Measurements from ENCODE around the gene FSTL4. TPM values are rescaled to one million over a fixed set of nuclear protein-coding genes. Genes with fewer than 3 reads are reported as not detected.

FSTL4 gene
- total and polyA plus RNA-seq, 12 donors: 0.01 to 0.42 (median 0.38) TPM; not detected in 6

- DNase-seq: no peak
- H3K36me3 ChIP-seq: no peaks in the 10 kb centered on the region
- WGBS, 2 donors: 90 to 96% methylated on average over 4 of the region's 4 CpGs
- H3K9me3 ChIP-seq: no peaks in the 10 kb centered on the region
- H3K4me3 ChIP-seq: no peak overlapping the region
- TF ChIP-seq CTCF (IDR thresholded peaks at IDR 0.05): no peak
- peaks cover 0 to 32% (median 10%) of the 10 kb centered on the region in 7 donors for H3K27me3 ChIP-seq
- intact Hi-C loops (cut with DNase I): no loop called here
- H3K4me1 ChIP-seq: no peaks in the 10 kb centered on the region
- no peak for ATAC-seq
- H3K27ac ChIP-seq: no peak overlapping the region
These were observed 205.9 kb downstream of the FSTL4 start for GRCh38 chr5:133406208-133406976.

DNA sequence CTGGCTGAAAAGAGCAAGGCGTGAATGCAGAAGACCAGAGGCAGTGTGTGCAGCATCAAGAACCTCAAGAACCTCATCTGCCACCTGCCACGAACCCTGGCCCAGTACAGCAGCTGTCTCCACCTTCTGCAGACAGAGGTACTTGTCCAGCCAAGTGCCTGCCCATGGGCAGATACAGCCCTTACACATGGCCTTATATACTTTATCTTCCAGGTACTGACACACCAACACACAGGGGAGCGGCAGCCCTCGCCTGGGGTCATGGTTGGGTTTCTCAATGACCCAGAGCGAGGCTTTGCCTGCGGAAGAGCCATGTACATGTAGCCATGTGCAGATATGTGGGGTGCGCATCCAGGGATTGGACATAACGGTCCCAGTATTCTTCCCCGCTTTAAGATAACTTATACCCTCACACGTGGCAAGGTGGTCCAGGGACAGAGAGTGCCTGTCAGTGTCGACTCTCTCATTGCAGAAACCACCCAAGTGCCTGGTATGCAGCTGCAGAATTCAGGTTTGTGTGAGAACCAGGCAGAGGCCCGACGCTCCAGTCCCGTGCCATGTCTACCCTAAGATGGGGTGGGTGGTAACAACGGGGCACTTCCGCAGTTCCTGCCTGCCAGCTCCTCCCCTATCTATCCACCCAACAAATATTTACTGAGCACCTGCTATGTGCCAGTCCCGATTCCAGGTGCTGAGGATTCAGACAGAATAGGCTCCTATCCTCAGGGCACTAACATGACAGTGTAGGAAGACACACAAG is 206.9 kb downstream of the FSTL4 start:
- Histone ChIP-seq H3K4me3 (no peak overlapping the region), H3K36me3 (no peaks in the 10 kb centered on the region), H3K27ac (no peak overlapping the region), H3K4me1 (no peaks in the 10 kb centered on the region), H3K27me3 (peaks cover 0 to 24% (median 6%) of the 10 kb centered on the region in 7 donors), H3K9me3 (no peaks in the 10 kb centered on the region)
- intact Hi-C loops (cut with DNase I): no loop called here
- WGBS, 2 donors: 92% methylated on average over 17 of the region's 17 CpGs
- DNase-seq: no peak
- no peak for ATAC-seq
- no peak for TF ChIP-seq CTCF (IDR thresholded peaks at IDR 0.05)

DNA sequence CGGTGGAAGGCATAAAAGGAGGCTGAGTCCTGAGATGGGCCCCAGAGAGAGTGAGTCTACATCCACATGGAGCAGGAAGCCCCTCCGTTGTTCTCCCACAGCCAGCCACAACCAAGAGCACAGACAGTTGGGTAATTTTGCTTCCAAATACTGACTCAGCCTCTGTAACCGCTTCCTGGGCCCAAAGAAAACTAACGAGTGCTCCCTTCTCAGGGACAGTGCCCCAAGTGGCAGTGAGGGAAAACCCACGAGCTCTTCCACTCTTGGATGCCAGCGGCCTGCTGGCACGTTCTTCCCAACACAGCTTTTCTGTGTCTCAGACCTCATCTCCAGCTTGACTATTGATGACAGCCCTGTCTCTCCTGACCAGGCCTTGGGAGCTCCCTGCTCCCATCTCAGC is 207.6 kb downstream of the FSTL4 start:
- H3K27me3 ChIP-seq: peaks cover 0 to 18% (median 5%) of the 10 kb centered on the region in 7 donors
- no peak overlapping the region for H3K27ac ChIP-seq
- intact Hi-C loops (cut with DNase I): no loop called here
- H3K9me3 ChIP-seq: no peaks in the 10 kb centered on the region
- H3K4me3 ChIP-seq: no peak overlapping the region
- WGBS, 2 donors: 64 to 69% methylated on average over 7 of the region's 7 CpGs
- DNase-seq (no peak), ATAC-seq (no peak)
- no peaks in the 10 kb centered on the region for H3K36me3 ChIP-seq
- TF ChIP-seq CTCF (IDR thresholded peaks at IDR 0.05): no peak
- H3K4me1 ChIP-seq: peaks cover 0 to under 1% (median 0%) of the 10 kb centered on the region in 9 donors

- H3K4me1 ChIP-seq: peaks cover 0 to 6% (median 0%) of the 10 kb centered on the region in 9 donors
- no peaks in the 10 kb centered on the region for H3K36me3 ChIP-seq
- 91 to 95% methylated on average over 5 of the region's 5 CpGs for WGBS, 2 donors
- no peak overlapping the region for H3K4me3 ChIP-seq
- H3K9me3 ChIP-seq: no peaks in the 10 kb centered on the region
- H3K27me3 ChIP-seq: peaks cover 0 to 14% (median 5%) of the 10 kb centered on the region in 7 donors
- no peak overlapping the region for H3K27ac ChIP-seq
- DNase-seq (no peak), ATAC-seq (no peak)
- intact Hi-C loops (cut with DNase I): no loop called here
- TF ChIP-seq CTCF (IDR thresholded peaks at IDR 0.05): no peak
These were observed 208.5 kb downstream of the FSTL4 start for GRCh38 chr5:133403741-133404364.

All from heart right ventricle (tissue), 16 donors.